NCI-H2171 treated with DMSO at 0.1 percent for 48 hours (cell line): ENCODE measurements around the gene STX18.
A peak's percentile ranks its signal among the peaks of the same experiment; 100 is the strongest.
"Not testable (repeated sequence)": the region's sequence is repeated elsewhere in the genome, so short reads cannot be mapped to it uniquely, and the experiment has no call there.

Experiments
- DNase-seq: peaks from one replicate; lab custom pipeline; 2025; lab: John Stamatoyannopoulos, UW

The STX18 gene

DNA sequence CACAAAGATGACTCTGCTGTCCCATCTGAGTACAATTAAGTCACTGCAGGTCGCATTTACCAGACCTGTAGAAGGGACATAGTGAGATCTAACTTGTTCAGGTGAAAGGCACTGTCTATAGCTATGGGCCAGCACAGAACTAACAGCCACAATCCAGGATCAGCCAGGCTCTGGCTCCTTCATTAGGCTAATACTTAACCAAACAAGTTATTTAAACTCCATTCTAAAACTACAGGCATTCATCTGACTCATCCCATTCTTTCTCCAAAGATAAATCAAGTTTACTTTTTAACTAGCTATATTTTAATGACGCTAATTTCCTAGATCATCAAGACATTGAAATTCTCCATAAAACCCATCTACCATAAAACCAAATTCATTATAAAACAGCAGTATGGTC lies 62.5 kb downstream of the STX18 start:
- no peak for DNase-seq

DNA sequence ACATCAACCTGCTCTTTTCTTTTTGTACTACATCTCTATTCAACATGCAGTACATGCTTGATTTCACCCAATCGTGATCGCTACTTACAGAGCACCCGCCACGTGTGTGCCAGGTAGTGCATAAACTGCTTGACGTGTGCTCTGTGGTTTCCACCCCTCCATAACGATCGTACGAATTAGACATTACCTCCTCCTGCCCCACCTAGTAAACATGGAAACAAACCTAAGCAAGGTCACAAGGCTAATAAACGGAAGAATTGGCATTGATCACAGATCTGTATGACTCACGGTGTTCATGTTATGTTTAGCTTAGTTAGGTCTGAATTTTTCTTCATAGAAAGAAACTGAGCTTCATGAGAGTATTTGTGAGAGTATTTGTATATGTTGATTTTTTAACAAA lies 64.1 kb downstream of the STX18 start:
- no peak for DNase-seq

DNA sequence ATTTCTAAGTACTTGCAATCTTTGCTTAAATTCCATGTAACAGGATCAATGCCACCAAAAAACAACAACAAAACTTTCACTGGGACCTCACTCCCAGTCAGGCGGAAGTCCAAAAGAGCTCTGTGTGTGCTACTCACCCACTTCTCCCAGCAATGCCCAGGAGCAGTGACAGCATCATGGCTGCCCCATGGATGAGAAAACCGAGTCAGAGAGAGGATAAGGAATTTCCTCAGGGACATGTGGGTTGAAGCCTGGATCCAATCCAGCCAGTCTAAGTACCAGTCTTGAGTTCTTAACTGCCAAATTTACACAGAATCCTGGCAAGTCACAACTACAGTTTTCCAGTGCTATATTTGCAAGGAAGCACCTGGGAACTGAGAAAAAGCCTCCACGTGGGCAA lies 64.5 kb downstream of the STX18 start:
- DNase-seq: no peak

DNA sequence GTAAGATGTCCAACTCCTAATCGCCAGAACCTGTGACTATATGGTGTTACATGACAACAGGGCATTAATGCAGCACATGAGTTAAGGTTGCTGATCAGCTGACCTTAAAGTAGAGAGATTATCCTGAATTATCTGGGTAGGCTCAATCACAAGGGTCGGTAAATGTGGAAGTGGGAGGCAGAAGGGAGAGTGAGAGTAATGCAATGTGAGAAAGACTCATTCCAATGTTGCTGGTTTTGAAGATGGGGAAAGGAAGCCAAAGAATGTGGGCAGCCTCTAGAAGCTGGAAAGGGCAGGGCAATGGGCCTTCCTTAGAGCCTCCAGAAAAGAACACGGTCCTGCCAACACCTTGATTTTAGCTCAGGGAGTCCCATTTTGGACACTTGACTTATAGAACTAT lies 67.4 kb downstream of the STX18 start:
- DNase-seq: no peak

DNA sequence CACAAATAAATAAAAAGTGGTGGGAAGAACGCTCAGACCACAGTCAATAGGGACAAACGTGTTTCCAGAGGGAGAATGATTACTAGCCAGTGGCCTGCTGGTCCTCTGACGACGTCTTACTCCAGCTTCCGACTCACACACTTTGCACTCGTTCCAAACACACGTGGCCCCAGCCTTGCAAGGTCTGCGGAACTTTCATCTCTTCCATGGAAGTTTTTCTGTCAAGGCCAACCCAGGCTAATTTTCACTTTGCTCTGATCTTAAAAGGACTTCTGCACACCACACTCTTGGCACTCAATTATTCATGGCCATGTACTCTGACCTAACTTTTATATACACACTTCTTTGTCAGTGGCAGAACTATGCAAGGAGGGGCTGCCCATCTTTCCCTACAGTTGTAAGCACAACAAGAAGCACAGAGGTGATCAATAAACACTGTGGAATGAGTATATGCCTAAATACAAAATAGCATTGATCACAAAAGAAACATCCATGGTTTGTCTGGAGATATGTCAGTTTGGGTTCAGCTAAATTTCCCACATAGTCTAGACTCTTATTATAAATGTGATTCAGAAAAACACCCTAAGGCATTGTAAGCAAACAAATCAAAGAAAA lies 69.4 kb downstream of the STX18 start:
- DNase-seq: no peak

DNA sequence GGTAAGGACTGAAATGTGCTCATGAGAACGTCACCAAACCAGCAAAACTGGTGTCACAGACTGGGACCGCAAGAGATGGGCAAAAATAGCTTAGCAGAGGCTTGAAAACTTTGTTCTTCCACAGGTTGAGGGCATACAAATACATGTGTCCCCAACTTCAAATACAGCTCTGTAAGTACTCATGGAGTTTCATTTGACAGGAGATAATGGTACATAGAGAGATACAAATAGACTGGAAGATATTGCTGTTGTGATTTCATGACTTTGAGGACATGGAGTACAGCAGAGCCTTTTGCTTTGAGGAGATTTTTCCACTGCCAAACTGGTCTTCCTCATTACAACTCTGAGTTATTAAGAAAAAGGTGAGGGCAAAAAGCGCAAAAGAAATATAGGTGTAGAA lies 70.7 kb downstream of the STX18 start:
- DNase-seq: no peak

DNA sequence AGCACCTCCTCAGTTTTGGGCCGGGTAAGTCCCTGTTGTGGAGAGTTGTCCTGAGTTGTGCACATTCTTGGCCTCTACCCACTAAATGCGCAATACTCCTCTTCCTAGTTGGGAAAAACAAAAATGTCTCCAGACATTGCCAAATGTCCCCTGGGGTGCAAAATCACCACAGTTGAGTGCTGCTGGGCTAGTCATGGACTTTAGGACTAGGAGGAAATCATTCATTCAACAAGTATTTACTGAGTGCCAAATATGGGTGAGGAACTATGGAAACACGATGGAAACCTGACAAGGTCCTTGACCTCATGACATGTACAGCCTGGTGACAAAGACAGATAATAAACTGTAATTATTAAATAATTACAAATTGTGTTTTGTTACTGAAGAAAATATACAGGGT lies 71.6 kb downstream of the STX18 start:
- no peak for DNase-seq

DNA sequence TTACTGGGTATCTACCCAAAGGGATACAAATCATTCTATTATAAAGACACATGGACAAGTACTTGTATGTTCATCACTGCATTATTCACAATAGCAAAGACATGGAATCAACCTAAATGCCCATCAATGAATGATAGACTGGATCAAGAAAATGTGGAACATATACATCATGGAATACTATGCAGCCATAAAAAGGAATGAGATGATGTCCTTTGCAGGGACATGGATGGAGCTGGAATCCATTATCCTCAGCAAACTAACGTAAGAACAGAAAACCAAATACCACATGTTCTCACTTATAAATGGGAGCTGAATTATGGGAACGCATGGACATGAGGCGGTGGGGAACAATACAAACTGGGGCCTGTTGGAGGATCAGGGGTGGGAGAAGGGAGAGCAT lies 76.6 kb downstream of the STX18 start:
- not testable (repeated sequence) for DNase-seq

DNA sequence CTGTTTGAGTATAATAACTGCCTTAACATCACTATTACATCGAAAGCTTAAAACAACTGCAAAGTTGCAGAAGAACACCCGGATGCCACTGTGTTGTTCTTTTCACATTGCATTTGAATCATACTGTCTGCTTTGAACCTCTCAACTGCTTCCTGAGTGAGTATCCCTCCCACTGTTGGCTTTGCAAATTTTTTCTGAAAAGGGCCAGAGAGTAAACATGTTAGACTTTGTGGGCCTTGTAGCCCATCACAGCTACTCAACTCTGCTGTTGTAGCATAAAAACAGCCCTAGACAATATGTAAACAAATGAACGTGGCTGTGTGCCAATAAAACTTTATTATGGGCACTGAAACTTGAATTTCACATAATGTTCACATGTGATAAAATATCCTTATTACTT lies 78.9 kb downstream of the STX18 start:
- no peak for DNase-seq

DNA sequence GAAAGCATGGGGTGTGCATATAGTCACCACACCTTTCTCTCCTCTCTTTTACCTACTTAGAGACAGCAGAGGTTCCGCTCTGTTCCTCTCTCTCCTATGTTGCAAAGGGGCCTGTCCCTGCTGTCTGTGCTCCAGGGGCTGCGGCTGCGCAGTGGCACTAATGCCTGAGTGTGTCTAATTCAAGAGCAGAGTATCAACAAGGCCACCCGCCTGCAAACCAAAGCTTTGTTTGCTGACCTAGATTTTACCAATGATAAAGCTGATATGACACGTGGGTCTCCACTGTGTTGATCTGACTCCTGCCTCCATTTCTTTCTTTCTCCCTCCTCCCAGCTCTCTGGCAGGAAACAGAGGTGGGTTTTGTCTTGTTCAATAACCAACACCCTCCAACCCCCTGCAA lies 80.0 kb downstream of the STX18 start:
- DNase-seq: no peak

DNA sequence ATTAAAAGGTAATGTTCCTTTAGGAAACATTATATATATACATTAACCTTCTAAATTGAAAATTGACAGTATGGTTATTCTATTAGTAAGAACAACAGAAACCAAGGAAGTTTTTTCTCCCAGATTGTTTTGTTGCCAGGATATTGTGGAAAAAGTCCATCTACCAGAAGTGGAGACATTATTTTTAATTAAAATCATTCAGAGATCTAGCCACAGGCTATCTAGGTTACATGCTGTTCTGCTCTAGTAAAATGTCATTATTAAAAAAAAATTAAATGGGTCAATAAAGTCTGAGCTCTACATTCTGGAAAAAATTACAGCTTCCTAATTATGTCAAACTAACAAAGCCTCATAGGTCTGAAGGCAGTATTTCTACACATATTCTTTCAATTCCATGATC lies 80.7 kb downstream of the STX18 start:
- DNase-seq: no peak

DNA sequence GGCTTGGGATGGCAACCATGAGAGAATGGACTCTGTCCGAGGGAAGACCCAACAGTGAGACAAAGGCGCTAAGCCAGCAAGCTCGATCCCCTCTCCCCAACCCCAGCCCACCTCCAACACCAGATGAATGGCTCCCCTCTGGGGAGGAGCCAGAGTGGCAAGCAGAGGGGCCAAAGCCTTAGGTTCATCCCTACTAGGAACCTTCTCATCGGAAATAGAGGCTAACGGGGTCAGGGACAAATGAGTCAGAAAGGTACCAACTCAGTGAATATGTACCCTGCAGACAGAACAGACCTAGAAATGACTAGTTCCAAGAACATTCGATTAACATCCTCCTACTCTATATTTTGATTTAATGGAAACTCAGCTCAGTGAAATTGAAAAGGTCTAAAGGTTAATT lies 81.1 kb downstream of the STX18 start:
- no peak for DNase-seq

DNA sequence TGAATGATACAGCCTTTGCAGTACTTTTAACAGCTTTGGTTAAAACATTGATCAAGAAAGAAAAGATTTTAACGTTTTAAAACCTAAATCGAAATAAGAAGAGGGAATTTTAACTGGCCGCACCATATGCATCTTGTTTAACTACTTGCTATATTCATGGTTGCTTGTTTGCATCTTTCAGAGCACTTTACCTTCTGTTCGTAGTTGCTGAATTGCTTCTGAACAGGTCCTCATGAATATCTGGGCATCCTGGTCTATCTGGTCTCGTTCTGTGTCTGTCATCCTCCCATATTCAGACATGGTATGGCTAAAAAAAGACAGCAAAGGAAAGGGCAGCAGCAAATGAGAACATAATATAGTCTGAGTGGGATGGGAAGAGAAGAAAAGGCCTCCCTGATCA lies 82.7 kb downstream of the STX18 start:
- DNase-seq: no peak

DNA sequence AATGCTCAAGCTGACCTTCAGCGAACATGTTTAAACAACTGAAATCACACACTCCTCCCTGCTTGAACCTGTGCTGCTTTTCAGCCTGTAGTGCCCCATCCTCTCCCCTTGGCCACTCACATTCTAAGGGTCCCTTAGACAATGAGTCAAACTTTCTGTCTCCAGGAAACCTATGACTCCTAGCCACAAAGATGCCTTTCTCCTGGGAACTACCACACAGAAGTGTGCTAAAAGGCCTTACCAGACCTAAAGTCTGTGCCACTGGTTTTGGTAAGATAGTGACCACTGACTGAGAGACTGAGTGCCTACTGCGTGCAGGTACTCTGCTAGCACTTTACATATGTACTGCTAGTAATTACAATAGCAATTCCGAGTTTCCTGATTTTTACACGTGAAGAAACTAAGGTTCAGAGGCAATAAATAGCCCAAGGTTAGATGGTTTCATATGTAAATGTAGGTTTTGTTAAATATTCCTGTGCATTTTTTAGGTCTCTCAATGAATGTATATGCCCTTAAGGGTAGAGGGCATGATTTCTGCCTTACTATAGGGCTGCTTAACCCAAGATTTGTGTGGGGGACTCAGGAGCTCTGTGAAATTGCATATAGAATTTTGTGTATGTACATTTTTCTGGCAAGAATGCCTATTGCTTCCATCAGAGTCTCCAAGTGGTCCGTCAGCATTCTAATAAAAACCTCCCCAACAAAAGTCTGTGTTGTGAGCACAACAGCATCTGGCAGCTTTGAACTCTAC lies 83.9 kb downstream of the STX18 start:
- DNase-seq: no peak

DNA sequence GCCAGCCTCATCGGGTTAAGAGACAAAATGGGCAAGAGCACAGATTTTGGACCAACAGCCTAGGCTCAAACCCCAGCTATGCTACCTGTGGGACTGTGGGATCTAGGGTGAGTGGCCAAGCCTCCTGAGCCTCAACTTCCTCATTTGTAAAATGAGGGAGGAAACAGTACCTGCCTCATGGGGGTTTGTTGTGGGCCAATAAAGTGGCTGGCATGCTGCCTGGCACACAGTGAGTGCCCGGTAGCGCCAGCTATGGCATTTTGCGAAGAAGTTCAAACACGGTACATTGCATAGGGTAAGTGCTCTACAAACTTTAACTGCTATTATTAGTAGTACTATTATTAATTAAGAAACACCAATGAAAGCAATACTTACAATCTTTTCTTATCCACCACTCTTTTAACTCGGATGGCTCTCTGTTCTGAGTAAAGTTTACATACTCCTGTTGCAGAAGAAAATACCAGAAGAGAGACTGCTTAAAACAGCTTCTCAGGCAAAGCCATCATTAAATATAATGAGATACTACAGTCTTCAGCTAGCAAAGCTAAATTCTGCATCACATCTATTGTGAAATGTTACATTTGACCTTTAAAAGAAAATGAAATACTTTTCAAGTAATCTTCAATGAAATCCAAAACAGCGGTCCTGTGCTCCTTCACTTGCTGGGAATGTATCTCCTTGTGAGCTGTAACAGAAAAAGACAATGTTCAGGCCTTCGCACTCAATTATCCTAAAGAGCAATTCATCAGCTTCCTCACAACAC lies 84.9 kb downstream of the STX18 start:
- no peak for DNase-seq

DNA sequence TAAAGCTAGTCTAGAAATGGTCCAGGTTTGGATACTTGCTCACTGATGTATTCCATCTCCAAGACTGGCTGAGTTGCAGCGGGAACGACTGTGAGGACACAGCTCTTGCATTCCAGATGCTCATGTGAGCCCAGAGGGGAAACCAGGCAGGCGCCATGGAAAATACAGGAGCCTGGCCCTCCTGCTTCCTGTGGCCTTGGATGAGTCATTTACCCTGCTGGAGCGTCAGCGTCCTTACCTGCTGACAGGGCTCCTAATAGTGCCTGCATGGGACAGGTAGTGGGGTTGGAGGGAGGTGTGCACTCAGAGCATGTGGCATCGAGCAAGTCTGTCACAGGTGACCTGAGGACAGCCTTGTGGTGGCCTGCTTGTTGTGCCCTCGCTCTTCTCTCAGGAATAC lies 85.5 kb downstream of the STX18 start:
- no peak for DNase-seq

DNA sequence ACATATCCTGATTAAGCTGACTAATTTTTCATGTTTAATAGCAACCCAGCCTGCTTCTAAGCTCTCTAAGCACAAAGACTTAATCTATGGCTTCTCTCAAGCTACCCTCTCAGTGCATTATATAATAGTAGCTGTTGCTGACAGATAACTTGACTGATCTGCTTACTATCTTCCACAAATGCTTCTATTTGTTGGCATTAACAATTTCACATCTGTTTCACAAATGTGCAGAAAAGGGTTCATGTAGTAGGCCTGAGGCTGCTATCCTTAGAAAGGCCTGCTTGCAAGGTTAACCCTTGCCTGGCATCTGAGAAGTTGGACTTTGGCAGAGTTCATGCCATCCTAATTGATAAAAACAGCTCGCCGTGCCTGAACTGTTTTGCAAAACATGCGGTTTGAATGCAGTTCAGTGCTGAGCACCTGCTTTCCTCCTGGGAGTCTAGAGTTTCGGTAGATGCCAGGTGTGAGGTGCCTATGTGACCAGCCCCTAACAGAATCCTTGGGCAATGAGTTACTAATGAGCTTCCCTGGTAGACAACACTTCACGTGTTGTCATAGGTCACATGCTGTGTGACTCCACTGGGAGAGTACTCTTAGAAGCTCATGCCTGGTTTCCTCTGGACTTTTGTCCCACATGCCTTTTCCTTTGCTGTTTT lies 86.5 kb downstream of the STX18 start:
- peak; percentile 75 for DNase-seq

DNA sequence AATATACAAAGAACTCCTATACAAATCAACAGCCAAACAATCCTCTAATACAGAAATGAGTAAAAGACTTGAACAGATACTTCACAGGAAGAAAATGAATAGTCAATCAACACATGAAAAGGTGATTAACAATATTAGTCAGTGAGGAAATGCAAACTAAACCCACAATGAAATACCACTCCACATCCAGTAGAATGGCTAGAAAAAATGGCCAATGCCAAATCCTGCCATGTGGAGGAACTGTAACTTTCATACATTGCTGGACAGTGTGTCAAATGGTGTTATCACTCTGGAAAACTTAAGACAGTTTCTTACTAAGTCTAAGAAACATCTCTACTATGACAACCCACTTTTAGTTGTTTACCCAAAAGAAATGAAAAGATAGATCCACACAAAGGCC lies 95.4 kb downstream of the STX18 start:
- DNase-seq: no peak

DNA sequence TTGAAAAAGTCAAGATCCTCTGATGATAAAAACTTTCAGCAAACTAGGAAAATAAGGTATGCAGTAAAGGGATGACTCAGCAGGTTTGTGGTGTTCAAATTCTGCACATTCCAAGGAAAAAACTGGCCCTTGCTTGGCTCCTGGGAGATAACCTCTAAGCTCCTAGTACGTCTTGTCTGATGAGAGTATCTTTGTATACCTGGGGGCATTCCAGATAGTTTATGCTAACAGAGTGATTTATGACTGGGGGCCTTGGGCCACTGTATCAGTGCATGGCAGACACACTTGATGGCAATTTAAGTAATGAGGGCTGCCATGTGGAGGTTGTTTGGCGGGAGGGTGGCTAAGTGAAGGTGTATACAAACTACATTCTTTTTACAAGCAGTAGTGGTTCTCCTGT lies 98.0 kb downstream of the STX18 start:
- no peak for DNase-seq

DNA sequence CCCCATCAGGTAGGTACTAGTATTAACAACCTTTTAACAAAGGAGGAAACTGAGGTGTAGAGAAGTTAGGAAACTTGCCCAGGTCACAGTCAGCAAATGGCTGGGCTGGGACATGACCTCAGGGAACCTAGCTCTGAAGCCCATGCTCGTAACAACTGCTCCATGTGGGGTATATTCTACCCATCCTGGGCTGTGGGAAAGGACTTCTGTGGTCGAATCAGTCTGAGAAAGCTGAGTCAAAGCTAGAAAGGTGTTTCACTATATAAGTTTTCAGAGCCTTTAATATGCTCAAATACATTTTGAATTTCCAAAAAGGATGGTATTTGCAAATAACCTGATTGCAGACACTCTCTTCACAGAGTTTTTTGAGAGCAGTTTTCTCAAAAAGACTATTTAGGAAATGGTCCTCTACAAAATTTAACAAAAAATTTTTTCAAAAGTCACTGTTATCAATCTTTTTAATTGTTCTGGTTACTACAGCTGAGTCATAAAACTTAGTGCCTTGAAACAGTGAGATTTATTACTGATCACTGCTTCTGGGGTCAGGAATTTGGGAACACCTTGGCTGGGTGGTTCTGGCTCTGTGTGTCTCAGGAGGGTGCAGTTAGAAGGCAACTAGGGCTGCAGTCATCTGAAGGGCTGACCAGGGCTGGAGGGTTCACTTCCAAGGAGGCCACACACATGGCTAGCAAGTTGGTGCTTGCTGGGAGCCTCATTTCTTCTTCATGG lies 101.4 kb downstream of the STX18 start:
- DNase-seq: no peak

DNA sequence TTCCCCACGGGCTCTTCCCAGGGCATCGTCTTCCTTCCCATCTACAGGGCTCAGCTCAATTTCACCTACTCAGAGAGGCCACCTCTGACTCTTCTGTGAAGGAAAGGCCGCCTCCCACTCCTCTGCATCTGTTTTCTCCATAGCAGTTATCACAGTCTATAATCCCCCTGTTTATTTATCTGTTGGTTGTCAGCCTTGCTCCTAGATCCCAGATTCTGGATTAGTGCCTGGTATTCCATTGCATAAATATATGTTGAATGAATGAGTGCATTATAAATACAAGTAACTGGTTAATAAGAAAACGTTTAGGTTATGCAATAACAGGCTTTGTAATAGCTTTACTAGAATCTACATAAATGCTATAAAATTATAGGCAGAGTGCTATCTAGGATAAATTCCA lies 102.1 kb downstream of the STX18 start:
- no peak for DNase-seq

DNA sequence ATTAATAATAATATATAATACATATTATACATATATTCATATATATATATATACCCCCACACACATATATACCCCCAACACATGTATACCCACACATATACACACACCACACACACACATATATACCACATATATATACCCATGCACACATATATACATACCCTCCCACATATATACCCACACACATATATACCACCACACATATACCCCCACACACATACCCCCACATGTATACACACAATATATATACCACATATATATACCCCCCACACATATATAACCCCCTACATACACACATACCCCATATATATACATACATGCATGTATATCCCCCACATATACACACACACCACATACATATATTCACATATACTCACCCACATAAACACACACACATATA lies 103.0 kb downstream of the STX18 start:
- no peak for DNase-seq
